ENCODE data around the gene ITIH4.

DNA sequence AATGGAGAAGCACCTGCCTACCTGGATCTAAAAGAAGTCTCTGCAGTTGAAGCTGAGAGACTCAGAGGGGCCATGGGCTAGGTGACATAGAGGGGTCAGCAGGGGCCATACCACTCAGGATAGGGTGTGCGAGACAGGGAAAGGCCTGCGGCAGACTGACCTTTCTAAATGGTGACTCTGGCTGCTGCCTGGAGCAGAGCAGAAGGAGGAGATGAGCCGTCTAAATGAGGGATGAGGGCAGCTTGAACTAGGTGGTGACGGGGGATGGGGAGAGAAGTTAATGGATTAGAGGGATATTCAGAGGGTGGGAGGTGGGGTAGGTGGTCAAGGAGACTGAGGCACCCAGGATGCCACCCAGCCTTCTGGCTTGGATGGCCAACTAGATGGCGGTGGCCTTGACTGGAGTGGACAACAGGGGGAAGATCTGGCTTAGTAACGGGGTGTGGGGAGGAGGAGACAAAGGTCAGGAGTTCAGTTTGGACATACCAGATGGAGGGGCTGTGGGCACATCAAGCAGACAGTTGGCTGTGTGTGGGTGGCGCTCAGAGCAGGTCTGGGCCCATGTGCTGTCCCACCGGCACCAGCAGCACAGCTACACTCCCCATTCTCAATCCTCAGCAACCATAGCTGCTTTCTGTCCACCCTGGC lies 56.3 kb downstream of the ITIH4 start:
- TF ChIP-seq, protein P1, sequence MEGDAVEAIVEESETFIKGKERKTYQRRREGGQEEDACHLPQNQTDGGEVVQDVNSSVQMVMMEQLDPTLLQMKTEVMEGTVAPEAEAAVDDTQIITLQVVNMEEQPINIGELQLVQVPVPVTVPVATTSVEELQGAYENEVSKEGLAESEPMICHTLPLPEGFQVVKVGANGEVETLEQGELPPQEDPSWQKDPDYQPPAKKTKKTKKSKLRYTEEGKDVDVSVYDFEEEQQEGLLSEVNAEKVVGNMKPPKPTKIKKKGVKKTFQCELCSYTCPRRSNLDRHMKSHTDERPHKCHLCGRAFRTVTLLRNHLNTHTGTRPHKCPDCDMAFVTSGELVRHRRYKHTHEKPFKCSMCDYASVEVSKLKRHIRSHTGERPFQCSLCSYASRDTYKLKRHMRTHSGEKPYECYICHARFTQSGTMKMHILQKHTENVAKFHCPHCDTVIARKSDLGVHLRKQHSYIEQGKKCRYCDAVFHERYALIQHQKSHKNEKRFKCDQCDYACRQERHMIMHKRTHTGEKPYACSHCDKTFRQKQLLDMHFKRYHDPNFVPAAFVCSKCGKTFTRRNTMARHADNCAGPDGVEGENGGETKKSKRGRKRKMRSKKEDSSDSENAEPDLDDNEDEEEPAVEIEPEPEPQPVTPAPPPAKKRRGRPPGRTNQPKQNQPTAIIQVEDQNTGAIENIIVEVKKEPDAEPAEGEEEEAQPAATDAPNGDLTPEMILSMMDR (IDR thresholded peaks at IDR 0.05): no peak
- TF ChIP-seq POLR2A (IDR thresholded peaks at IDR 0.05) (no peak), POLR2AphosphoS5 (IDR thresholded peaks at IDR 0.05) (no peak)

Measured in upper lobe of left lung (tissue), 4 donors.